ENCODE measurements around the gene ADNP. TPM values are rescaled to one million over a fixed set of nuclear protein-coding genes. Genes with fewer than 3 reads are reported as not detected.

Gene ADNP
- total and polyA plus RNA-seq, 2 of the 13 experiments (the other 11 are each of a cell fraction or from before 2014, with no cell fraction given), result 21.0 to 21.5 TPM

- TF ChIP-seq ZXDC (CRISPR knock-in tag; IDR thresholded peaks at IDR 0.05), result no peak
- TF ChIP-seq FIP1L1 (IDR thresholded peaks at IDR 0.05; ENCODE audit: borderline replicate concordance, insufficient read depth, low read depth, low read length), result no peak
Measured at GRCh38 chr20:50872560-50873425, 58.4 kb downstream of the ADNP start (continued).

- ATAC-seq, result peak; percentile 74
- no peaks in the 10 kb centered on the region for H4K20me1 ChIP-seq (ENCODE audit: insufficient read depth, low read length)
- no peak overlapping the region for H2AFZ ChIP-seq (ENCODE audit: low read length)
- H3K27me3 ChIP-seq (ENCODE audit: control insufficient read depth in 1 of 2, insufficient read depth in 2 of 2, low read length in 2 of 2), result no peaks in the 10 kb centered on the region
- no peaks in the 10 kb centered on the region for H3K79me2 ChIP-seq (ENCODE audit: insufficient read depth, low read length)
- DNase-seq (ENCODE audit: low spot score), result peak; percentile 73
- no peak for FAIRE-seq
- WGBS (ENCODE audit: low lambda C conversion rate), result 45% methylated on average over 14 of the region's 19 CpGs
- no peak overlapping the region for H3K27ac ChIP-seq (ENCODE audit: extremely low read length, insufficient read depth, low read length)
- POLR2A ChIA-PET, result interaction anchor here (0.5 to 1.8 kb wide), 5 partner anchors 14 to 87 kb away, joined by 3 to 5 read pairs (median 4); partner anchors contain the start of genes DPM1 and MOCS3
- peaks cover 59% of the 10 kb centered on the region for H3K4me1 ChIP-seq (ENCODE audit: insufficient read depth, low read length)
- in situ Hi-C loops (cut with HindIII; ENCODE audit: extremely low pct_ligation_motif_present, low pct_unique_long_range_greater_than_20kb), result no loop called here
- intact Hi-C loops (cut with micrococcal nuclease; ENCODE audit: unreplicated experiment), result no loop called here
- H3K4me3 ChIP-seq (replicated peaks in 1 of 3; ENCODE audit: insufficient read depth in 1 of 3, low read depth in 2 of 3, low read length in 3 of 3), result peak overlapping the region in 2 of 3 experiments; percentile 14 to 50; a peak in 4 of 6 replicates
- CTCF ChIA-PET (ENCODE audit: low intra/inter-chr PET ratio, low total read pairs), result no interaction called here
- no peaks in the 10 kb centered on the region for H3K9me3 ChIP-seq (ENCODE audit: low read length)
- no TSS peak for BruUV-seq (replicated peaks)
- H3K9ac ChIP-seq (ENCODE audit: insufficient read depth, low read depth, low read length), result peak overlapping the region; percentile 38
- peak overlapping the region; percentile 57 for H3K4me2 ChIP-seq (ENCODE audit: low read depth, low read length)
- no peaks in the 10 kb centered on the region for H3K36me3 ChIP-seq (replicated peaks in 1 of 2; ENCODE audit: control insufficient read depth in 1 of 2, insufficient read depth in 2 of 2, low read length in 2 of 2)
- TF ChIP-seq HCFC1 (IDR thresholded peaks at IDR 0.05; ENCODE audit: low read depth, low read length), result no peak
- TF ChIP-seq IRF2 (CRISPR knock-in tag; IDR thresholded peaks at IDR 0.05), result no peak; the same call in 1 of the 2 replicates
- no peak for TF ChIP-seq MYC (CRISPR knock-in tag; IDR thresholded peaks at IDR 0.05; ENCODE audit: borderline replicate concordance)
- no peak for TF ChIP-seq ZNF761 (CRISPR knock-in tag; conservative IDR thresholded peaks at IDR 0.05)
- TF ChIP-seq ZNF605 (CRISPR knock-in tag; IDR thresholded peaks at IDR 0.05), result no peak
- peak; percentile 69; the same call in 1 of the 2 replicates for TF ChIP-seq ZNF276 (CRISPR knock-in tag; IDR thresholded peaks at IDR 0.05; ENCODE audit: low read depth)
- no peak for TF ChIP-seq TFDP2 (CRISPR knock-in tag; IDR thresholded peaks at IDR 0.05)
- no peak for TF ChIP-seq BCL3 (CRISPR knock-in tag; IDR thresholded peaks at IDR 0.05)
- no peak for TF ChIP-seq ZNF543 (CRISPR knock-in tag; IDR thresholded peaks at IDR 0.05)
- no peak for TF ChIP-seq IRF1 (CRISPR knock-in tag; IDR thresholded peaks at IDR 0.05; ENCODE audit: low read depth)
Measured at GRCh38 chr20:50870561-50871161, 60.6 kb downstream of the ADNP start.

All from HepG2 (cell line).